HG03066 (cell line): Measurements from ENCODE around the gene PALLD.

Source experiments
- ATAC-seq: cut with Tn5 transposase; IDR thresholded peaks from one replicate; pipeline ENCODE4 v1.9.1; 2021; ENCODE audit warnings: low read depth; ENCODE audit not compliant: unreplicated experiment

Gene PALLD

GRCh38 chr4:168614281-168615057 lies 117.6 kb downstream of the PALLD start:
- no peak for ATAC-seq

GRCh38 chr4:168615294-168616065 lies 118.6 kb downstream of the PALLD start:
- ATAC-seq, result no peak

- no peak for ATAC-seq
Observed at GRCh38 chr4:168618577-168619265, 121.9 kb downstream of the PALLD start.

GRCh38 chr4:168619266-168619631 lies 122.4 kb downstream of the PALLD start:
- ATAC-seq, result no peak

- no peak for ATAC-seq
Observed at GRCh38 chr4:168621806-168622589, 125.1 kb downstream of the PALLD start.

GRCh38 chr4:168622600-168622999 lies 125.7 kb downstream of the PALLD start:
- ATAC-seq, result no peak

GRCh38 chr4:168623011-168623410 lies 126.2 kb downstream of the PALLD start:
- no peak for ATAC-seq

- no peak for ATAC-seq
Observed at GRCh38 chr4:168623484-168623883, 126.6 kb downstream of the PALLD start.

- no peak for ATAC-seq
Observed at GRCh38 chr4:168628251-168628650, 131.4 kb downstream of the PALLD start.

- no peak for ATAC-seq
Observed at GRCh38 chr4:168629566-168629965, 132.7 kb downstream of the PALLD start.

GRCh38 chr4:168630445-168631187 lies 133.8 kb downstream of the PALLD start:
- no peak for ATAC-seq

GRCh38 chr4:168631241-168632162 lies 134.7 kb downstream of the PALLD start:
- ATAC-seq, result no peak

GRCh38 chr4:168632301-168632725 lies 135.5 kb downstream of the PALLD start:
- ATAC-seq, result no peak

- no peak for ATAC-seq
Observed at GRCh38 chr4:168633064-168633463, 136.2 kb downstream of the PALLD start.

GRCh38 chr4:168633496-168633895 lies 136.6 kb downstream of the PALLD start:
- no peak for ATAC-seq

- no peak for ATAC-seq
Observed at GRCh38 chr4:168634276-168634802, 137.5 kb downstream of the PALLD start.

- no peak for ATAC-seq
Observed at GRCh38 chr4:168636040-168636439, 139.2 kb downstream of the PALLD start.

GRCh38 chr4:168636506-168637196 lies 139.8 kb downstream of the PALLD start:
- no peak for ATAC-seq
